ENCODE data around the gene RRAS.
A peak's percentile ranks its signal among the peaks of the same experiment; 100 is the strongest.

The RRAS gene

GRCh38 chr19:49643466-49643865, 3.5 kb upstream of the RRAS start:
- H3K4me3 ChIP-seq (ENCODE audit: low read depth, low read length), result no peak overlapping the region
- TF ChIP-seq, protein P1, sequence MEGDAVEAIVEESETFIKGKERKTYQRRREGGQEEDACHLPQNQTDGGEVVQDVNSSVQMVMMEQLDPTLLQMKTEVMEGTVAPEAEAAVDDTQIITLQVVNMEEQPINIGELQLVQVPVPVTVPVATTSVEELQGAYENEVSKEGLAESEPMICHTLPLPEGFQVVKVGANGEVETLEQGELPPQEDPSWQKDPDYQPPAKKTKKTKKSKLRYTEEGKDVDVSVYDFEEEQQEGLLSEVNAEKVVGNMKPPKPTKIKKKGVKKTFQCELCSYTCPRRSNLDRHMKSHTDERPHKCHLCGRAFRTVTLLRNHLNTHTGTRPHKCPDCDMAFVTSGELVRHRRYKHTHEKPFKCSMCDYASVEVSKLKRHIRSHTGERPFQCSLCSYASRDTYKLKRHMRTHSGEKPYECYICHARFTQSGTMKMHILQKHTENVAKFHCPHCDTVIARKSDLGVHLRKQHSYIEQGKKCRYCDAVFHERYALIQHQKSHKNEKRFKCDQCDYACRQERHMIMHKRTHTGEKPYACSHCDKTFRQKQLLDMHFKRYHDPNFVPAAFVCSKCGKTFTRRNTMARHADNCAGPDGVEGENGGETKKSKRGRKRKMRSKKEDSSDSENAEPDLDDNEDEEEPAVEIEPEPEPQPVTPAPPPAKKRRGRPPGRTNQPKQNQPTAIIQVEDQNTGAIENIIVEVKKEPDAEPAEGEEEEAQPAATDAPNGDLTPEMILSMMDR (IDR thresholded peaks at IDR 0.05; ENCODE audit: borderline replicate concordance, insufficient read depth, low read depth, low read length), result no peak

GRCh38 chr19:49642492-49643035, 2.6 kb upstream of the RRAS start:
- TF ChIP-seq, protein P1 (IDR thresholded peaks at IDR 0.05; ENCODE audit: borderline replicate concordance, insufficient read depth, low read depth, low read length), result no peak
- H3K4me3 ChIP-seq (ENCODE audit: low read depth, low read length), result peak overlapping the region; percentile 90

- H3K4me3 ChIP-seq (ENCODE audit: low read depth, low read length), result peak within 1 kb of the TSS; percentile 90
- TF ChIP-seq, protein P1 (IDR thresholded peaks at IDR 0.05; ENCODE audit: borderline replicate concordance, insufficient read depth, low read depth, low read length), result no peak
These were observed 1.9 kb upstream of the RRAS start, which contains the start of gene SCAF1 for GRCh38 chr19:49641688-49642491. Gene SCAF1 (plus strand): TSS chr19:49642209. CDS start chr19:49645027, 2,818 bp downstream.

DNA sequence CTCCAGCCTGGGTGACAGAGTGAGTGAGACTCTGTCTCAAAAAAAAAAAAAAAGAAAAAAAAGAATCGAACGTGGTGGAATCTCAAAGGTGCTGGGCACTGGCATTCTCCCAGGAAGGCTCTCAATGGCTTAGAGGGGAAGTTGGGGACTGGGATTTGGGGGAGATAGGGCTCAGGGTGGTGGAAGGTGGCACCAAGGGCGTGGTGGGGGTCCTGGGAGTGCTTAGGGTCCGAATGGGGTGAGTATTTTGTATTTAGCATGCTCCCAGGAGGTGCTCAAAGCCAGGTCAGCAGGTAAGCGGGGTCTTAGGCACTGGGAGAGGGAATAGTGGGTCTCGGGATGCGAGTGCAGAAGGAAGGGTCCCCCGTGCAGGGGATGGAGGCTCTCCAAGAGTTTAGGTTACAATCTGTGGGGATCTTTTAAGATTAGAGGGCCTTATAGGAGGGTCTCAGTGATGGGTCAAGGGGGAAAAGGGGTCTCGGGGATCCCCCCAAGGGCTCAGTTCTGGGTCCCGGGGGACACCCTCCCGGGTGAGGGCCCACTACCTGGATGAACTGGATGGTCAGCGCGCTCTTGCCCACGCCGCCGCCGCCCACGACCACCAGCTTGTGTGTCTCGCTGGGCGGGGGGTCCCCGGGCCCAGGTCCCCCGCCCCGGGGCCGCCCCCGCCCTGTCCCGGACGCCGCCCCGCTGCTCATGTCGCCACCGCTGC, 386 bp downstream of the RRAS start:
- TF ChIP-seq, protein P1 (IDR thresholded peaks at IDR 0.05; ENCODE audit: borderline replicate concordance, insufficient read depth, low read depth, low read length), result no peak
- H3K4me3 ChIP-seq (ENCODE audit: low read depth, low read length), result peak overlapping the region; percentile 34

- TF ChIP-seq, protein P1 (IDR thresholded peaks at IDR 0.05; ENCODE audit: borderline replicate concordance, insufficient read depth, low read depth, low read length), result no peak
- no peak overlapping the region for H3K4me3 ChIP-seq (ENCODE audit: low read depth, low read length)
These were observed 1.9 kb downstream of the RRAS start for GRCh38 chr19:49637821-49638738.

DNA sequence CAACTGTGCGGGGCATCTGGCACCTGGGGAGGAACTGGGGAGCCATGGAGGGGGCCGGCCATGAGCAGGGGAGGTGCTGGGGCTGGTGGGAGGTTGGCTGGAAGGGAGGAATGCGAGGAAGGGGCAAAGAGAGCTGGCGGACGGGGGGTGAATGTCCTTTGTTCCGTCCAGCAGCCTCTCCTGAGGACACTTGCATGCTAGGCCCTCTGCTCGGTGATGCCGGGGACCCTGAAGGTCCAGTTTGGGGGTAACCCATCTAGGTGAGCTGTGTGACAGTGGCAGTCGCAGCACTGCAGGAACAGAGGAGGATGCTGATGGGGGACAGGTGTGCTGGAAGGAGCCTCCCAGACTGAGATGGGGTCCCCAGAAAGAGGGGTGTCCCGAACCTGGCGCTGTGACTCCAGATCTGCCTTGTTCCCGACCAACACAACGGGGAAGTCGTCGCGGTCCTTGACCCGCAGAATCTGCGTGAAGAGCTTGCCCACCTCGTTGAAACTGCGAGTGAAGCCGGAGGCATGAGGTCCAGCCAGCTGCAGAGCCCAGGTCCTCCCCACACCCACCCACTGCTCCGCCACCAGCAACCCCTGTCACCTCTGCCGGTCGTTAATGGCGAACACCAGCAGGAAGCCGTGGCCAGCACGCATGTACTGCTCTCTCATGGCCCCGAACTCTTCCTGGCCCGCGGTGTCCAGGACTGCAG, 3.6 kb downstream of the RRAS start:
- no peak overlapping the region for H3K4me3 ChIP-seq (ENCODE audit: low read depth, low read length)
- TF ChIP-seq, protein P1 (IDR thresholded peaks at IDR 0.05; ENCODE audit: borderline replicate concordance, insufficient read depth, low read depth, low read length), result no peak
